Hepatocyte (in vitro differentiated cells): ENCODE data around the gene LY6G5C.

Experiments
- CTCF ChIP-seq: fragments of 200-600 bp; sonication (generic); IDR thresholded peaks from 2 replicates; pipeline ENCODE4 v1.5.1; 2016; ENCODE audit warnings: antibody characterized with exemption, mild to moderate bottlenecking; ENCODE audit not compliant: poor library complexity
- EZH2 ChIP-seq: fragments of 200-600 bp; sonication (generic); IDR thresholded peaks from 2 replicates; pipeline ENCODE4 v1.6.1; 2016; ENCODE audit warnings: antibody characterized with exemption, mild to moderate bottlenecking, borderline replicate concordance
- EZH2phosphoT487 ChIP-seq: fragments of 200-600 bp; sonication (generic); IDR thresholded peaks from one replicate; pipeline ENCODE4 v1.6.1; 2018; ENCODE audit warnings: antibody characterized with exemption, mild to moderate bottlenecking, low read depth, moderate library complexity; ENCODE audit not compliant: unreplicated experiment, severe bottlenecking

- TF ChIP-seq CTCF: peak; percentile 92
- no peak for TF ChIP-seq EZH2
- no peak for TF ChIP-seq EZH2phosphoT487
Observed at GRCh38 chr6:31680226-31681134, at the start of gene LY6G5C.
